Peyer's patch (tissue), 4 donors: ENCODE measurements around the gene PRSS21. TPM values are rescaled to one million over a fixed set of nuclear protein-coding genes. Genes with fewer than 3 reads are reported as not detected.

ENCODE experiments used
- DNase-seq, 3 donors: peaks; one replicate each; pipeline ENCODE4 v3.0.0-alpha.2; 2017 to 2019
- H3K27ac ChIP-seq, 4 donors: fragments of 200-600 bp; sonication (generic); one replicate each; pipeline ENCODE4 v1.5.1; 2016 to 2019
- H3K27me3 ChIP-seq, 2 donors: fragments of 200-600 bp; sonication (generic); one replicate each; pipeline ENCODE4 v1.5.1; 2019
- H3K36me3 ChIP-seq, 3 donors: fragments of 200-600 bp; sonication (generic); one replicate each; pipeline ENCODE4 v1.5.1; 2016 to 2019
- H3K4me1 ChIP-seq, 4 donors: fragments of 200-600 bp; sonication (generic); one replicate each; pipeline ENCODE4 v1.5.1; 2016 to 2019
- H3K4me3 ChIP-seq, 4 donors: fragments of 200-600 bp; sonication (generic); 1 replicate in 3 of 4; 2 replicates in 1 of 4; pipeline ENCODE4 v1.5.1; 2016 to 2019; ENCODE audit warnings: mild to moderate bottlenecking in 1 of 4
- H3K9me3 ChIP-seq, 4 donors: fragments of 200-600 bp; sonication (generic); one replicate each; pipeline ENCODE4 v1.5.1; 2016 to 2019; ENCODE audit warnings: mild to moderate bottlenecking in 1 of 4
- POLR2A ChIP-seq, 2 donors: fragments of 450-650 bp; IDR thresholded peaks; one replicate each; pipeline ENCODE4 v1.5.1; 2017; ENCODE audit warnings: antibody characterized with exemption in 2 of 2, mild to moderate bottlenecking in 2 of 2, moderate library complexity in 2 of 2
- total RNA-seq, 4 donors: library from RNA; depleted of rRNA; stranded (reverse); fragments of >200 nt; gene quantifications; one replicate each; pipeline ENCODE4 v1.1.0, GENCODE V29; 2016
- TF ChIP-seq, protein P1 (sequence below), 6 experiments: fragments of 450-650 bp in 4 of 6; fragments of 200-600 bp in 2 of 6; sonication (generic) in 1 of 6; IDR thresholded peaks; one replicate each; pipeline ENCODE4 v1.5.1; 2017 to 2019; ENCODE audit warnings: antibody characterized with exemption in 6 of 6, mild to moderate bottlenecking in 3 of 6, moderate library complexity in 1 of 6

PRSS21 gene
- total RNA-seq, 4 donors from 2014 or later = 0.88 TPM; not detected in 3

DNA sequence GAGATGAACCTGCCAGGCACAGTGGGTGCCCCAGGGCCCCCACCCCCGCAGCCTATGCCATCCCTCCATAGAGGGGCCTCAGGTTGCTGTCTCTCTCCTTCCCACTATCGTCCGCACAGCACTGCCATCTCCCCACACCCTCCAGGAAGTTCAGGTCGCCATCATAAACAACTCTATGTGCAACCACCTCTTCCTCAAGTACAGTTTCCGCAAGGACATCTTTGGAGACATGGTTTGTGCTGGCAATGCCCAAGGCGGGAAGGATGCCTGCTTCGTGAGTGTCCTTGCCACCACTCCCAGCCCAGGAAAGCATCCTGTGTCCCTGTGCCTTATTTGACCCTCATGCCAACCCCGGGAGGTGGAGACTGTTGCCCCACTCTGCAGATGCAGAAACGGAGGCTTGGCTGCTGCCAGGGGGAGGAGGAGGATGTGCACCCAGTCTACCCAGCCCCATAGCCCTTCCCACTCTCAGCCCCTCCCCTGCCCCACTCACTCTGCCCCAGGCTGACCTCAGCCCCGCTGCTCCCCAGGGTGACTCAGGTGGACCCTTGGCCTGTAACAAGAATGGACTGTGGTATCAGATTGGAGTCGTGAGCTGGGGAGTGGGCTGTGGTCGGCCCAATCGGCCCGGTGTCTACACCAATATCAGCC lies 3.9 kb downstream of the PRSS21 start:
- no peaks in the 10 kb centered on the region for H3K36me3 ChIP-seq
- no peaks in the 10 kb centered on the region for H3K9me3 ChIP-seq
- H3K4me3 ChIP-seq = no peak overlapping the region
- H3K27me3 ChIP-seq = no peaks in the 10 kb centered on the region
- H3K27ac ChIP-seq = no peak overlapping the region
- H3K4me1 ChIP-seq = no peaks in the 10 kb centered on the region
- TF ChIP-seq POLR2A (IDR thresholded peaks at IDR 0.05) = no peak
- TF ChIP-seq, protein P1, sequence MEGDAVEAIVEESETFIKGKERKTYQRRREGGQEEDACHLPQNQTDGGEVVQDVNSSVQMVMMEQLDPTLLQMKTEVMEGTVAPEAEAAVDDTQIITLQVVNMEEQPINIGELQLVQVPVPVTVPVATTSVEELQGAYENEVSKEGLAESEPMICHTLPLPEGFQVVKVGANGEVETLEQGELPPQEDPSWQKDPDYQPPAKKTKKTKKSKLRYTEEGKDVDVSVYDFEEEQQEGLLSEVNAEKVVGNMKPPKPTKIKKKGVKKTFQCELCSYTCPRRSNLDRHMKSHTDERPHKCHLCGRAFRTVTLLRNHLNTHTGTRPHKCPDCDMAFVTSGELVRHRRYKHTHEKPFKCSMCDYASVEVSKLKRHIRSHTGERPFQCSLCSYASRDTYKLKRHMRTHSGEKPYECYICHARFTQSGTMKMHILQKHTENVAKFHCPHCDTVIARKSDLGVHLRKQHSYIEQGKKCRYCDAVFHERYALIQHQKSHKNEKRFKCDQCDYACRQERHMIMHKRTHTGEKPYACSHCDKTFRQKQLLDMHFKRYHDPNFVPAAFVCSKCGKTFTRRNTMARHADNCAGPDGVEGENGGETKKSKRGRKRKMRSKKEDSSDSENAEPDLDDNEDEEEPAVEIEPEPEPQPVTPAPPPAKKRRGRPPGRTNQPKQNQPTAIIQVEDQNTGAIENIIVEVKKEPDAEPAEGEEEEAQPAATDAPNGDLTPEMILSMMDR (IDR thresholded peaks at IDR 0.05) = no peak
- peak in 1 of 3 donors; percentile 25 for DNase-seq

DNA sequence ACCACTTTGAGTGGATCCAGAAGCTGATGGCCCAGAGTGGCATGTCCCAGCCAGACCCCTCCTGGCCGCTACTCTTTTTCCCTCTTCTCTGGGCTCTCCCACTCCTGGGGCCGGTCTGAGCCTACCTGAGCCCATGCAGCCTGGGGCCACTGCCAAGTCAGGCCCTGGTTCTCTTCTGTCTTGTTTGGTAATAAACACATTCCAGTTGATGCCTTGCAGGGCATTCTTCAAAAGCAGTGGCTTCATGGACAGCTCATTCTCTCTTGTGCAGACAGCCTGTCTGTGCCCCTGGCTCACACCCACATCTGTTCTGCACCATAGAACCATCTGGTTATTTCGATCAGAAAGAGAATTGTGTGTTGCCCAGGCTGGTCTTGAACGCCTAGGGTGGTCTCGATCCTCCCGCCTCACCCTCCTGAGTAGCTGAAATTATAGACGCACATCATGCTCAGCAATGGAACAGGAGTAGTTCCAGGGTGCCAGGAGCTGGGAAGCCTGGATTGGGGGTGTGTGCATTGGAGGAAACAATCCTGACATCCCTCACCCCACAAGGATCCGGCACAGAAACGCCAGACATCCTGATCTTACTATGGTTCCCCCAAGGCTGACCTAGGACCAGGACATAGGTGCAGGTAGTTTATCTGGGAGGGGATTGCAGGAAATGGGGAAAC lies 4.6 kb downstream of the PRSS21 start:
- H3K4me1 ChIP-seq = no peaks in the 10 kb centered on the region
- no peaks in the 10 kb centered on the region for H3K27me3 ChIP-seq
- no peak overlapping the region for H3K4me3 ChIP-seq
- H3K36me3 ChIP-seq = no peaks in the 10 kb centered on the region
- H3K9me3 ChIP-seq = no peaks in the 10 kb centered on the region
- no peak overlapping the region for H3K27ac ChIP-seq
- no peak for TF ChIP-seq POLR2A (IDR thresholded peaks at IDR 0.05)
- TF ChIP-seq, protein P1 (IDR thresholded peaks at IDR 0.05) = no peak
- peak in 1 of 3 donors; percentile 14 for DNase-seq

DNA sequence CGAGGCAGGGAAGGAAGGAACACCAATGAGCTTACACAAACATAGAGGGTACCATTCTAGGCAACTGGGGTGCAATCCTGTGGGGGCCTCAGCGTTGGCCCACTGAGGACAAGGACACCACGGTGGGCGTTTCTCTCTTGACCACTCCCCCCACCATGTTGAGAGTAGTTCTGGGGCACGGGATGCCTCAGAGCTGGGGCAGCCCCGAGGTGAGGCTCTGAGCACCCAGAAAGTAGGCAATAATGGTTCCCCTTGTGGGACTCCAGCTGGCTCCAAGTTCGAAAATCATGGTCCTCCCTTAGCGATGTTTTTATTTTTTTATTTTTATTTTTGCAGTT lies 5.1 kb downstream of the PRSS21 start:
- Histone ChIP-seq H3K4me1 (no peaks in the 10 kb centered on the region), H3K27ac (no peak overlapping the region), H3K27me3 (no peaks in the 10 kb centered on the region), H3K36me3 (no peaks in the 10 kb centered on the region), H3K9me3 (no peaks in the 10 kb centered on the region), H3K4me3 (no peak overlapping the region)
- TF ChIP-seq POLR2A (IDR thresholded peaks at IDR 0.05) = no peak
- TF ChIP-seq, protein P1 (IDR thresholded peaks at IDR 0.05) = no peak
- peak in 1 of 3 donors; percentile 21 for DNase-seq

DNA sequence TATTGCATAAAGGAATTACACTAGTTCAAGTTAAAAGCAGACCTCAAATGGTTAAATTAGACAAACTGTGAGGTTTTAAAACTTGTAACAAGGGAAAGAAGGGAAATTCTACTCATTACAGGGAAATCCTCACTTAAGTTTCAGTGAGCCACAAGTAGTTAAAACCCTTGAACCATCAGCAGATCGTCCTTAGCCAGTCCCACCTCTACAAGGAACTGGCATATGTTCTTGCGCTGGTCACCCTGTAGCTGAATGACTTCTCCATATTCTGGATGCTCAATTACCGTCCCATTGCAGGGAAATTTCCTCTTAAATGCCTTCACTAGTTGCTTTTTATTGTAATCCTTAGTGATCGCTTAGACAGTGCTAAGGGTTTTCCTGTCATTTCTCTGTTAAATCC lies 5.5 kb downstream of the PRSS21 start:
- Histone ChIP-seq H3K4me1 (no peaks in the 10 kb centered on the region), H3K36me3 (no peaks in the 10 kb centered on the region), H3K27ac (no peak overlapping the region), H3K27me3 (no peaks in the 10 kb centered on the region), H3K4me3 (no peak overlapping the region), H3K9me3 (no peaks in the 10 kb centered on the region)
- DNase-seq = no peak
- no peak for TF ChIP-seq POLR2A (IDR thresholded peaks at IDR 0.05)
- TF ChIP-seq, protein P1 (IDR thresholded peaks at IDR 0.05) = no peak

DNA sequence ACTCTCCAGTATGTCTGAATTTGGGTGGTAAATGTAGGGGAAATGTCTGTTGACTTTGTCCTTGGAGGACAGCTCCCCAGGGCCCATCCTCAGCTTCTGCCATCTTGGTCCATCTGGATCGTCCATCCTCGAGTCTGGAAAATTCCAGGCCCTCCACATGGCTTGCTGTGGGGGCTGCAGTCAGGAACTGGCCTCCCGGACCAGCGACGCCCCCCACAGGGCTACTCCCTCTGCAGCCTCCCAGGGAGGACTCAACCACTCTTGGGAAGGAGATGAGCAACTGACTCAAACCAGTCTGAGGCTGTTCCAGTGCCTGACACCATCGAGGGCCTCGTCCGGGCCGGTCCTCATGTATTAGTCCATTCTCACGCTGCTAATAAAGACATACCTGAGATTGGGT lies 7.6 kb downstream of the PRSS21 start:
- no peak overlapping the region for H3K4me3 ChIP-seq
- TF ChIP-seq, protein P1 (IDR thresholded peaks at IDR 0.05) = no peak
- no peak for TF ChIP-seq POLR2A (IDR thresholded peaks at IDR 0.05)
- H3K4me1 ChIP-seq = no peaks in the 10 kb centered on the region
- no peaks in the 10 kb centered on the region for H3K27me3 ChIP-seq
- H3K9me3 ChIP-seq = no peaks in the 10 kb centered on the region
- DNase-seq = peak in 1 of 3 donors; percentile 19
- no peak overlapping the region for H3K27ac ChIP-seq
- no peaks in the 10 kb centered on the region for H3K36me3 ChIP-seq
